IMR-90 (cell line): ENCODE data around the gene ABHD17A. TPM values are rescaled to one million over a fixed set of nuclear protein-coding genes. Genes with fewer than 3 reads are reported as not detected.

Source experiments
- ATAC-seq: fragments of 200-7000 bp; cut with Tn5 transposase; 2 replicates; pipeline ENCODE4 v1.9.1; 2020; ENCODE audit warnings: low read depth, mild to moderate bottlenecking, moderate library complexity
- BruUV-seq: library from RNA; stranded (reverse); fragments of 400-500 nt; replicated peaks from 2 replicates; lab custom pipeline; 2021; lab: Mats Ljungman, UMichigan
- CTCF ChIA-PET: fragments of 300-600 bp; formaldehyde crosslinking; extraction: SDS; loops from one replicate; lab custom pipeline; 2021; ENCODE audit warnings: antibody characterized with exemption; lab: Yijun Ruan, JAX
- POLR2A ChIA-PET: fragments of 300-600 bp; sonication (Branson Sonifier 250); formaldehyde crosslinking; loops from one replicate; lab custom pipeline; 2022; ENCODE audit warnings: antibody characterized with exemption; ENCODE audit not compliant: unreplicated experiment; lab: Charles Lee
- DNase-seq: peaks from one replicate; pipeline ENCODE4 v3.0.0; 2013
- H2AFZ ChIP-seq: replicated peaks from 2 replicates; pipeline ENCODE3; 2013; ENCODE audit warnings: low read length, mild to moderate bottlenecking; ENCODE audit not compliant: poor library complexity
- H2AK5ac ChIP-seq: 2 replicates; pipeline ENCODE4 v1.6.1; 2013; ENCODE audit warnings: low read depth, low read length, inconsistent platforms
- H2AK9ac ChIP-seq: replicated peaks from 2 replicates; pipeline ENCODE3; 2013; ENCODE audit warnings: mild to moderate bottlenecking, low read depth, low read length, moderate library complexity; ENCODE audit not compliant: poor library complexity
- H2BK120ac ChIP-seq: 2 replicates; pipeline ENCODE4 v1.6.1; 2013; ENCODE audit warnings: low read depth, low read length, inconsistent platforms
- H2BK15ac ChIP-seq: 3 replicates; pipeline ENCODE4 v1.6.1; 2013; ENCODE audit warnings: low read depth, low read length, inconsistent platforms
- H2BK20ac ChIP-seq: 2 replicates; pipeline ENCODE4 v1.6.1; 2013; ENCODE audit warnings: low read depth, mild to moderate bottlenecking, inconsistent platforms, low read length, moderate library complexity
- H2BK5ac ChIP-seq: 2 replicates; pipeline ENCODE4 v1.6.1; 2013; ENCODE audit warnings: mild to moderate bottlenecking, low read depth, low read length, inconsistent platforms; ENCODE audit not compliant: poor library complexity, severe bottlenecking
- H3K14ac ChIP-seq: replicated peaks from 2 replicates; pipeline ENCODE4 v1.6.1; 2013; ENCODE audit warnings: low read depth, low read length, inconsistent platforms
- H3K18ac ChIP-seq: 2 replicates; pipeline ENCODE4 v1.6.1; 2013; ENCODE audit warnings: low read depth, low read length, control low read depth
- H3K23ac ChIP-seq: 2 replicates; pipeline ENCODE4 v1.6.1; 2013; ENCODE audit warnings: low read depth, low read length, inconsistent platforms
- H3K27ac ChIP-seq: 2 replicates; pipeline ENCODE4 v1.5.1; 2013; ENCODE audit warnings: mild to moderate bottlenecking, control low read depth, low read length; ENCODE audit not compliant: insufficient read depth
- H3K27me3 ChIP-seq: 2 replicates; pipeline ENCODE4 v1.6.1; 2013; ENCODE audit warnings: low read length; ENCODE audit not compliant: control insufficient read depth, insufficient read depth
- H3K36me3 ChIP-seq: 2 replicates; pipeline ENCODE4 v1.6.1; 2013; ENCODE audit warnings: low read length, mixed read lengths; ENCODE audit not compliant: control insufficient read depth, insufficient read depth
- H3K4ac ChIP-seq: 2 replicates; pipeline ENCODE4 v1.6.1; 2013; ENCODE audit warnings: low read depth, low read length, inconsistent platforms
- H3K4me1 ChIP-seq: 2 replicates; pipeline ENCODE4 v1.6.1; 2013; ENCODE audit warnings: low read length, mixed read lengths; ENCODE audit not compliant: control insufficient read depth, insufficient read depth
- H3K4me2 ChIP-seq: 2 replicates; pipeline ENCODE4 v1.6.1; 2013; ENCODE audit warnings: low read depth, mild to moderate bottlenecking, control low read depth, low read length, moderate library complexity
- H3K4me3 ChIP-seq: 2 replicates; pipeline ENCODE4 v1.5.1; 2013; ENCODE audit warnings: low read depth, mild to moderate bottlenecking, control low read depth, low read length, moderate library complexity; ENCODE audit not compliant: insufficient read depth
- H3K56ac ChIP-seq: 2 replicates; pipeline ENCODE4 v1.6.1; 2013; ENCODE audit warnings: low read length, inconsistent platforms; ENCODE audit not compliant: insufficient read depth; ENCODE audit errors: extremely low read depth
- H3K79me1 ChIP-seq, 2 experiments: 2 replicates each; pipeline ENCODE4 v1.6.1; 2013; ENCODE audit warnings: low read length in 2 of 2, inconsistent platforms in 1 of 2, low read depth in 1 of 2
- H3K9ac ChIP-seq: 2 replicates; pipeline ENCODE4 v1.6.1; 2013; ENCODE audit warnings: low read depth, low read length, control low read depth
- H3K9me1 ChIP-seq: 2 replicates; pipeline ENCODE4 v1.6.1; 2013; ENCODE audit warnings: low read length, inconsistent platforms; ENCODE audit not compliant: insufficient read depth
- H3K9me3 ChIP-seq: 2 replicates; pipeline ENCODE4 v1.6.1; 2013; ENCODE audit warnings: low read length; ENCODE audit not compliant: control insufficient read depth, insufficient read depth
- H4K20me1 ChIP-seq: 2 replicates; pipeline ENCODE4 v1.6.1; 2013; ENCODE audit warnings: low read length, inconsistent platforms; ENCODE audit not compliant: insufficient read depth
- H4K5ac ChIP-seq: 2 replicates; pipeline ENCODE4 v1.6.1; 2013; ENCODE audit warnings: mild to moderate bottlenecking, low read depth, low read length, control low read depth
- H4K8ac ChIP-seq, 2 experiments: 2 replicates each; pipeline ENCODE4 v1.6.1; 2013; ENCODE audit warnings: low read depth in 2 of 2, low read length in 2 of 2, control low read depth in 1 of 2, inconsistent platforms in 1 of 2
- H4K91ac ChIP-seq: 2 replicates; pipeline ENCODE4 v1.6.1; 2013; ENCODE audit warnings: low read depth, low read length, inconsistent platforms; ENCODE audit not compliant: insufficient read depth
- CHD1 ChIP-seq: IDR thresholded peaks from 2 replicates; pipeline ENCODE4 v1.6.1; 2012; ENCODE audit warnings: low read depth, low read length, improper control_type of control experiment
- CTCF ChIP-seq: conservative IDR thresholded peaks from 2 replicates; pipeline ENCODE4 v1.5.1; 2012; ENCODE audit warnings: mild to moderate bottlenecking, low read depth, low read length, improper control_type of control experiment
- FOS ChIP-seq: fragments of 150-350 bp; IDR thresholded peaks from 2 replicates; pipeline ENCODE4 v1.6.1; 2016; ENCODE audit warnings: low read depth, low read length
- MAFK ChIP-seq: IDR thresholded peaks from 2 replicates; pipeline ENCODE4 v1.6.1; 2012; ENCODE audit warnings: low read depth, low read length, improper control_type of control experiment
- MAZ ChIP-seq: IDR thresholded peaks from 2 replicates; pipeline ENCODE4 v1.6.1; 2012; ENCODE audit warnings: low read depth, mild to moderate bottlenecking, low read length, improper control_type of control experiment, moderate library complexity, borderline replicate concordance
- MXI1 ChIP-seq: IDR thresholded peaks from 2 replicates; pipeline ENCODE4 v1.6.1; 2012; ENCODE audit warnings: low read depth, mild to moderate bottlenecking, low read length, moderate library complexity, borderline replicate concordance
- NFE2L2 ChIP-seq: fragments of 150-350 bp; IDR thresholded peaks from 2 replicates; pipeline ENCODE4 v1.6.1; 2016; ENCODE audit warnings: low read depth, mild to moderate bottlenecking, low read length
- POLR2A ChIP-seq: IDR thresholded peaks from 2 replicates; pipeline ENCODE4 v1.6.1; 2012; ENCODE audit warnings: mild to moderate bottlenecking, low read depth, low read length
- RAD21 ChIP-seq: IDR thresholded peaks from 2 replicates; pipeline ENCODE4 v1.6.1; 2012; ENCODE audit warnings: low read length, improper control_type of control experiment
- RCOR1 ChIP-seq: IDR thresholded peaks from 2 replicates; pipeline ENCODE4 v1.6.1; 2012; ENCODE audit warnings: mild to moderate bottlenecking, low read length, improper control_type of control experiment; ENCODE audit not compliant: insufficient replicate concordance
- SMC3 ChIP-seq: fragments of 150-350 bp; IDR thresholded peaks from 2 replicates; pipeline ENCODE4 v1.6.1; 2016; ENCODE audit warnings: low read depth, mild to moderate bottlenecking, antibody characterized with exemption, low read length, moderate library complexity
- WGBS, 2 experiments: methylation state at CpG; one replicate each; pipeline versions ENCODE4 v1.1.5 to v1.1.7; 2013; ENCODE audit warnings: missing lambda C conversion rate in 2 of 2; ENCODE audit not compliant: insufficient read length in 1 of 2; ENCODE audit errors: extremely low coverage in 2 of 2; 5-methylcytosine and 5-hydroxymethylcytosine counted together
- dilution Hi-C: fragments of 300-500 bp; cut with HindIII; formaldehyde crosslinking; loops from one replicate; pipeline ENCODE4 v1.14.3; 2018; ENCODE audit warnings: low sequenced_read_pairs; ENCODE audit not compliant: unreplicated experiment
- in situ Hi-C: fragments of 300-500 bp; cut with MboI; formaldehyde crosslinking; loops from 3 replicates; pipeline ENCODE4 v1.14.3; 2019; ENCODE audit warnings: low sequenced_read_pairs, inconsistent platforms, mixed read lengths
- intact Hi-C: fragments of 100-400 bp; cut with micrococcal nuclease; formaldehyde crosslinking; loops from 2 replicates; pipeline ENCODE4 v1.10.0; 2022
- polyA plus RNA-seq, 3 experiments: library from polyadenylated mRNA; depleted of rRNA; stranded (reverse); fragments of >200 nt; gene quantifications; 2 replicates each; pipeline ENCODE4 v1.2.3, GENCODE V29; 2012; ENCODE audit warnings: low replicate concordance in 1 of 3
- total RNA-seq: library from RNA; depleted of rRNA; stranded (reverse); fragments of >200 nt; gene quantifications from 2 replicates; pipeline ENCODE4 v1.2.3, GENCODE V29; 2012
- TF ChIP-seq, protein P1 (sequence below): fragments of 150-350 bp; IDR thresholded peaks from 2 replicates; pipeline ENCODE4 v1.6.1; 2017; ENCODE audit warnings: mild to moderate bottlenecking, antibody characterized with exemption, low read length, low read depth

ABHD17A gene
- total and polyA plus RNA-seq, 2 of the 4 experiments (the other 2 are of a cell fraction): 37.8 to 76.2 TPM

DNA sequence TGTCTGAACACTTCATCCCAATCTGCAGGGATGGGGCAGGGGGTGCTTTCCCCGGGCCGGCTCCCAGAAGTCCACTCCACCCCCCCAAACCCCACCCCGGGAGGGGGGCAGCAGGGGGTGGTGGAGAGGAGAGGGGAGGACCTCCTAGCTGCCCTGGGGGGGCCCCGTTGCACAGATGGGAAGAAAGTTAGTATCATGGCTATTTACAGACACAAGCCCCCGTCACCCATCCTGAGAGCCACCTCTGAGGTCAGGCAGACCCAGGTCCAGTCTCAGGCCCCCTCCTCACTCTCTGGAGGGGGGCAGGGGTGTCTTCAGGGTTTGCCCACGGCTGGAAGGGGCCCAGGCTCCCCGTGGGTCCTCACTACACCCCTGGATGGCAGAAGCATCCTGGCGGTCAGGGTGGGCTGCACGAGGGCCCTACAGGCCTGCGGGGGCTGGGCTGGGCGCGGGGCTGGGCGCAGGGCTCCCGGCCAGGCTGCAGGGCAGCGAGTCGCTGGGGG, 31.2 kb downstream of the ABHD17A start:
- no peak for DNase-seq
- Histone ChIP-seq H2AFZ (no peak overlapping the region), H2BK20ac (no peak overlapping the region), H3K9ac (no peak overlapping the region), H2BK120ac (no peak overlapping the region), H3K18ac (no peak overlapping the region), H3K27ac (no peak overlapping the region), H2BK5ac (no peak overlapping the region), H3K23ac (no peak overlapping the region), H3K4me1 (peaks cover 38% of the 10 kb centered on the region), H4K8ac (no peak overlapping the region), H2BK15ac (no peak overlapping the region), H3K56ac (no peak overlapping the region), H4K5ac (no peak overlapping the region), H3K4ac (no peak overlapping the region), H3K14ac (no peak overlapping the region), H3K27me3 (no peaks in the 10 kb centered on the region), H3K4me2 (no peak overlapping the region), H2AK5ac (no peak overlapping the region), H4K20me1 (peaks cover 59% of the 10 kb centered on the region), H2AK9ac (peak overlapping the region; percentile 78), H4K91ac (no peak overlapping the region), H3K9me1 (peaks cover 7% of the 10 kb centered on the region; the same call in 1 of the 2 replicates), H3K79me1 (peaks cover 16 to 80% of the 10 kb centered on the region in 2 experiments), H3K4me3 (no peak overlapping the region), H3K36me3 (no peaks in the 10 kb centered on the region), H3K9me3 (no peaks in the 10 kb centered on the region)
- in situ Hi-C loops (no loop called here), dilution Hi-C loops (no loop called here), intact Hi-C loops (no loop called here)
- BruUV-seq: no TSS peak
- ChIA-PET POLR2A (no interaction called here), CTCF (no interaction called here)
- no peak for ATAC-seq
- WGBS, 2 experiments: 71% methylated on average over 9 of the region's 16 CpGs; no CpG with 5 or more reads in 1 of the 2 experiments
- TF ChIP-seq CTCF (no peak), SMC3 (no peak), RCOR1 (no peak), MAZ (no peak), POLR2A (no peak), MAFK (no peak), RAD21 (no peak), NFE2L2 (no peak), CHD1 (no peak), MXI1 (no peak), FOS (no peak)
- TF ChIP-seq, protein P1, sequence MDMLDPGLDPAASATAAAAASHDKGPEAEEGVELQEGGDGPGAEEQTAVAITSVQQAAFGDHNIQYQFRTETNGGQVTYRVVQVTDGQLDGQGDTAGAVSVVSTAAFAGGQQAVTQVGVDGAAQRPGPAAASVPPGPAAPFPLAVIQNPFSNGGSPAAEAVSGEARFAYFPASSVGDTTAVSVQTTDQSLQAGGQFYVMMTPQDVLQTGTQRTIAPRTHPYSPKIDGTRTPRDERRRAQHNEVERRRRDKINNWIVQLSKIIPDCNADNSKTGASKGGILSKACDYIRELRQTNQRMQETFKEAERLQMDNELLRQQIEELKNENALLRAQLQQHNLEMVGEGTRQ: no peak
